OCI-LY1 (cell line): ENCODE results near the gene WIPF2.

Experiments
- H2AFZ ChIP-seq: fragments of 200-600 bp; sonication (generic), shearing (Covaris generic); 2 replicates; pipeline ENCODE4 v1.6.0; 2014; ENCODE audit warnings: antibody characterized with exemption, mild to moderate bottlenecking, low read length
- H3F3A ChIP-seq: fragments of 200-600 bp; sonication (generic), shearing (Covaris generic); 2 replicates; pipeline ENCODE4 v1.6.0; 2014; ENCODE audit warnings: mild to moderate bottlenecking, antibody characterized with exemption, low read length, moderate library complexity; ENCODE audit not compliant: insufficient read depth
- H3K27ac ChIP-seq: fragments of 200-600 bp; sonication (generic); 2 replicates; pipeline ENCODE4 v1.5.1; 2014; ENCODE audit warnings: low read length, mixed run types, mild to moderate bottlenecking, low read depth; ENCODE audit not compliant: poor library complexity, severe bottlenecking
- H3K27me3 ChIP-seq: fragments of 200-600 bp; sonication (generic); 2 replicates; pipeline ENCODE4 v1.6.0; 2014; ENCODE audit warnings: antibody characterized with exemption, mild to moderate bottlenecking, low read length, moderate library complexity; ENCODE audit not compliant: insufficient read depth
- H3K36me3 ChIP-seq: fragments of 200-600 bp; sonication (generic); 2 replicates; pipeline ENCODE4 v1.6.1; 2014; ENCODE audit warnings: mild to moderate bottlenecking, antibody characterized with exemption, low read length, moderate library complexity, mixed read lengths; ENCODE audit not compliant: insufficient read depth
- H3K4me1 ChIP-seq: fragments of 200-600 bp; sonication (generic); 2 replicates; pipeline ENCODE4 v1.5.1; 2014; ENCODE audit warnings: mild to moderate bottlenecking, low read length, moderate library complexity; ENCODE audit not compliant: insufficient read depth, severe bottlenecking
- H3K4me2 ChIP-seq: fragments of 200-600 bp; sonication (generic), shearing (Covaris generic); 2 replicates; pipeline ENCODE4 v1.6.1; 2014; ENCODE audit warnings: low read length
- H3K4me3 ChIP-seq: fragments of 200-600 bp; sonication (generic); 2 replicates; pipeline ENCODE4 v1.5.1; 2014; ENCODE audit warnings: low read length, low read depth, mild to moderate bottlenecking, mixed read lengths; ENCODE audit not compliant: poor library complexity, severe bottlenecking
- H3K79me2 ChIP-seq: fragments of 200-600 bp; shearing (Covaris generic); 2 replicates; pipeline ENCODE4 v1.6.1; 2016; ENCODE audit warnings: mixed run types, low read length, mixed read lengths; ENCODE audit not compliant: insufficient read depth
- H3K9ac ChIP-seq: fragments of 200-600 bp; sonication (generic), shearing (Covaris generic); 2 replicates; pipeline ENCODE4 v1.6.1; 2014; ENCODE audit warnings: mild to moderate bottlenecking, low read length, mixed read lengths
- H3K9me2 ChIP-seq: fragments of 200-600 bp; sonication (generic), shearing (Covaris generic); 2 replicates; pipeline ENCODE4 v1.6.1; 2014; ENCODE audit warnings: low read depth, mild to moderate bottlenecking, low read length, mixed read lengths
- H3K9me3 ChIP-seq: fragments of 200-600 bp; shearing (Covaris generic); 2 replicates; pipeline ENCODE4 v1.6.1; 2014; ENCODE audit warnings: low read length, mixed read lengths
- H4K20me1 ChIP-seq: fragments of 200-600 bp; sonication (generic), shearing (Covaris generic); 2 replicates; pipeline ENCODE4 v1.6.0; 2016; ENCODE audit warnings: mild to moderate bottlenecking, low read length; ENCODE audit not compliant: insufficient read depth
- CTCF ChIP-seq: fragments of 200-600 bp; sonication (generic), shearing (Covaris generic); IDR thresholded peaks from 2 replicates; pipeline ENCODE4 v1.5.1; 2017; ENCODE audit warnings: mild to moderate bottlenecking, antibody characterized with exemption, low read length, moderate library complexity, mixed read lengths
- EZH2 ChIP-seq: fragments of 200-600 bp; sonication (generic), shearing (Covaris generic); IDR thresholded peaks from 2 replicates; pipeline ENCODE4 v1.8.0; 2017; ENCODE audit warnings: borderline replicate concordance, mixed run types, mild to moderate bottlenecking, antibody characterized with exemption, low read length, moderate library complexity, mixed read lengths

WIPF2 gene

GRCh38 chr17:40218740-40219593 is at the start of gene WIPF2:
WIPF2 (plus strand) TSS chr17:40219304; CDS start chr17:40256460, 37,156 bp downstream.
- H3K27me3 ChIP-seq = no peaks in the 10 kb centered on the region
- peak within 1 kb of the TSS; percentile 100 for H3K4me3 ChIP-seq
- no peaks in the 10 kb centered on the region for H3K9me3 ChIP-seq
- peaks cover 20% of the 10 kb centered on the region for H3K79me2 ChIP-seq
- peak within 1 kb of the TSS; percentile 96 for H3K9ac ChIP-seq
- TF ChIP-seq EZH2 (no peak), CTCF (peak; percentile 11; the same call in 1 of the 2 replicates)
- no peaks in the 10 kb centered on the region; the same call in 1 of the 2 replicates for H3F3A ChIP-seq
- H3K4me2 ChIP-seq = peak within 1 kb of the TSS; percentile 99
- H4K20me1 ChIP-seq = no peaks in the 10 kb centered on the region
- H3K36me3 ChIP-seq = no peaks in the 10 kb centered on the region
- H3K27ac ChIP-seq = peak within 1 kb of the TSS; percentile 59
- H3K9me2 ChIP-seq = no peaks in the 10 kb centered on the region
- H3K4me1 ChIP-seq = peaks cover 17% of the 10 kb centered on the region
- peak within 1 kb of the TSS; percentile 96; the same call in 1 of the 2 replicates for H2AFZ ChIP-seq

GRCh38 chr17:40170325-40170724 is 48.8 kb upstream of the WIPF2 start:
- Histone ChIP-seq H2AFZ (no peak overlapping the region), H3K27me3 (no peaks in the 10 kb centered on the region), H4K20me1 (no peaks in the 10 kb centered on the region), H3K9me3 (no peaks in the 10 kb centered on the region), H3K79me2 (no peaks in the 10 kb centered on the region), H3K27ac (no peak overlapping the region), H3K4me3 (no peak overlapping the region), H3K9me2 (no peaks in the 10 kb centered on the region), H3K4me2 (no peak overlapping the region), H3K4me1 (no peaks in the 10 kb centered on the region), H3K36me3 (peaks cover 78% of the 10 kb centered on the region), H3K9ac (no peak overlapping the region), H3F3A (no peaks in the 10 kb centered on the region)
- TF ChIP-seq EZH2 (no peak), CTCF (no peak)

- no peak overlapping the region for H3K4me2 ChIP-seq
- no peak for TF ChIP-seq EZH2
- no peak for TF ChIP-seq CTCF
- H3K9me2 ChIP-seq = no peaks in the 10 kb centered on the region
- peaks cover 72% of the 10 kb centered on the region for H3K36me3 ChIP-seq
- no peaks in the 10 kb centered on the region for H3K9me3 ChIP-seq
- peaks cover under 1% of the 10 kb centered on the region for H3K4me1 ChIP-seq
- no peak overlapping the region for H2AFZ ChIP-seq
- no peaks in the 10 kb centered on the region for H3K27me3 ChIP-seq
- H3K9ac ChIP-seq = no peak overlapping the region
- no peak overlapping the region for H3K27ac ChIP-seq
- no peaks in the 10 kb centered on the region for H3K79me2 ChIP-seq
- H3K4me3 ChIP-seq = no peak overlapping the region
- H3F3A ChIP-seq = no peaks in the 10 kb centered on the region
- no peaks in the 10 kb centered on the region for H4K20me1 ChIP-seq
Observed at GRCh38 chr17:40171750-40172149, 47.4 kb upstream of the WIPF2 start.
